Kidney tubule cell (primary cell): Measurements from ENCODE around the gene CITED2.

ENCODE experiments used
- DNase-seq: peaks from one replicate; pipeline ENCODE4 v3.0.0-alpha.2; 2018; ENCODE audit warnings: low spot score

Gene CITED2

GRCh38 chr6:139330306-139330705, 44.1 kb downstream of the CITED2 start:
- DNase-seq = no peak

GRCh38 chr6:139329224-139329623, 45.2 kb downstream of the CITED2 start:
- no peak for DNase-seq

- DNase-seq = no peak
Measured at GRCh38 chr6:139327038-139327437, 47.4 kb downstream of the CITED2 start.

- no peak for DNase-seq
Measured at GRCh38 chr6:139325686-139326085, 48.8 kb downstream of the CITED2 start.

GRCh38 chr6:139325125-139325524, 49.3 kb downstream of the CITED2 start:
- DNase-seq = no peak

GRCh38 chr6:139324301-139324555, 50.2 kb downstream of the CITED2 start:
- no peak for DNase-seq

GRCh38 chr6:139323511-139324300, 50.7 kb downstream of the CITED2 start:
- DNase-seq = peak; percentile 43
